ENCODE measurements around the gene LPAR3. TPM values are rescaled to one million over a fixed set of nuclear protein-coding genes. Genes with fewer than 3 reads are reported as not detected.
A peak's percentile ranks its signal among the peaks of the same experiment; 100 is the strongest.

Gene LPAR3
- total RNA-seq, 5 donors from 2014 or later (not counting 1 experiment from before 2014, with no cell fraction given) = 0.75 to 7.0 (median 2.9) TPM

GRCh38 chr1:84883286-84883685 lies 9.7 kb downstream of the LPAR3 start:
- DNase-seq (no peak), ATAC-seq (replicated peaks in 1 of 4) (no peak)
- H3K36me3 Mint-ChIP-seq = no peaks in the 10 kb centered on the region
- no peaks in the 10 kb centered on the region for H3K36me3 ChIP-seq (ENCODE audit: control insufficient read depth in 2 of 2, extremely low read depth in 1 of 2, insufficient read depth in 1 of 2, low read length in 1 of 2)
- CTCF ChIA-PET = no interaction called here
- peaks cover 0 to 7% (median 0%) of the 10 kb centered on the region in 3 donors for H3K9me3 Mint-ChIP-seq
- no peak overlapping the region for H3K4me3 Mint-ChIP-seq
- H3K4me1 ChIP-seq (ENCODE audit: control insufficient read depth in 1 of 2, extremely low read depth in 1 of 2, insufficient read depth in 2 of 2, low read length in 2 of 2) = no peaks in the 10 kb centered on the region
- H3K9me3 ChIP-seq = no peaks in the 10 kb centered on the region
- H3K27ac Mint-ChIP-seq = no peak overlapping the region
- peaks cover under 1 to 9% (median 8%) of the 10 kb centered on the region in 3 donors for H3K4me1 Mint-ChIP-seq
- no peak overlapping the region for H3K4me3 ChIP-seq (ENCODE audit: control insufficient read depth in 1 of 2, extremely low read depth in 1 of 2, low read length in 1 of 2)
- H3K27me3 Mint-ChIP-seq = peaks cover 0 to 4% of the 10 kb centered on the region in 2 donors
- no peak overlapping the region for H3K27ac ChIP-seq (ENCODE audit: low read length)
- POLR2A ChIA-PET = no interaction called here
- H3K27me3 ChIP-seq (replicated peaks in 1 of 2; ENCODE audit: control insufficient read depth in 2 of 2, extremely low read depth in 1 of 2, insufficient read depth in 2 of 2, low read length in 1 of 2) = peaks cover 0 to 12% of the 10 kb centered on the region in 2 experiments

DNA sequence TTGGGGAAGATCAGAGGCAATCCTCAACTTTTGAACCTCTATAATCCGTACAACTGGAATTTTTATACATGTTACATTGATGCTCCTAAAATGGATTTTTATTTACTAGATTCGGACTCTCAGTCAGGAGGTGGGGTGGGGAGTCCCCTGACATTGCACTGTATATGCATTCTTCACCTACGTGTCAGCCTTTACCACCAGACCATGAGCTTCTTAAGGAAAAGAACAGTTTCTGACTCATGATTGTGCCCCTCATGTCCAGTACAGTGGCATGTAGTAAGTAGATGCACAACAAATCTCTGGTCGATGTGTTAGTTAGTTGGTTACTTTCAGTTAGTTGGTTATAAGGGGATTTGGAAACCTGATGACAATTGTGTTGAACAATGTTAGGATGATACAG lies 15.4 kb downstream of the LPAR3 start:
- Histone ChIP-seq H3K27me3 (replicated peaks in 1 of 2; ENCODE audit: control insufficient read depth in 2 of 2, extremely low read depth in 1 of 2, insufficient read depth in 2 of 2, low read length in 1 of 2) (peaks cover 0 to 9% of the 10 kb centered on the region in 2 experiments), H3K4me3 (ENCODE audit: control insufficient read depth in 1 of 2, extremely low read depth in 1 of 2, low read length in 1 of 2) (no peak overlapping the region), H3K36me3 (ENCODE audit: control insufficient read depth in 2 of 2, extremely low read depth in 1 of 2, insufficient read depth in 1 of 2, low read length in 1 of 2) (no peaks in the 10 kb centered on the region), H3K9me3 (no peaks in the 10 kb centered on the region), H3K4me1 (ENCODE audit: control insufficient read depth in 1 of 2, extremely low read depth in 1 of 2, insufficient read depth in 2 of 2, low read length in 2 of 2) (peaks cover 0 to 4% of the 10 kb centered on the region in 2 experiments), H3K27ac (ENCODE audit: low read length) (no peak overlapping the region)
- H3K36me3 Mint-ChIP-seq = no peaks in the 10 kb centered on the region
- H3K27me3 Mint-ChIP-seq = peaks cover 0 to 4% of the 10 kb centered on the region in 2 donors
- H3K9me3 Mint-ChIP-seq = peaks cover 0 to 7% (median 0%) of the 10 kb centered on the region in 3 donors
- no peak overlapping the region for H3K27ac Mint-ChIP-seq
- DNase-seq = no peak
- ChIA-PET CTCF (interaction anchor here in 1 of 2 donors (0.6 kb wide), 1 partner anchor 115 kb away, joined by 3 read pairs; no protein-coding TSS in a partner anchor), POLR2A (no interaction called here)
- peaks cover 0 to 15% (median 11%) of the 10 kb centered on the region in 3 donors for H3K4me1 Mint-ChIP-seq
- no peak overlapping the region for H3K4me3 Mint-ChIP-seq
- no CpG with 5 or more reads among the region's 4 CpGs for WGBS (ENCODE audit: insufficient coverage)
- ATAC-seq (replicated peaks in 1 of 4) = no peak

GRCh38 chr1:84876353-84876752 lies 16.7 kb downstream of the LPAR3 start:
- Histone ChIP-seq H3K4me1 (ENCODE audit: control insufficient read depth in 1 of 2, extremely low read depth in 1 of 2, insufficient read depth in 2 of 2, low read length in 2 of 2) (peaks cover 0 to 4% of the 10 kb centered on the region in 2 experiments), H3K4me3 (ENCODE audit: control insufficient read depth in 1 of 2, extremely low read depth in 1 of 2, low read length in 1 of 2) (no peak overlapping the region), H3K27me3 (replicated peaks in 1 of 2; ENCODE audit: control insufficient read depth in 2 of 2, extremely low read depth in 1 of 2, insufficient read depth in 2 of 2, low read length in 1 of 2) (peaks cover 0 to 9% of the 10 kb centered on the region in 2 experiments), H3K9me3 (no peaks in the 10 kb centered on the region), H3K27ac (ENCODE audit: low read length) (no peak overlapping the region), H3K36me3 (ENCODE audit: control insufficient read depth in 2 of 2, extremely low read depth in 1 of 2, insufficient read depth in 1 of 2, low read length in 1 of 2) (no peaks in the 10 kb centered on the region)
- Mint-ChIP-seq H3K4me3 (no peak overlapping the region), H3K9me3 (no peaks in the 10 kb centered on the region), H3K36me3 (no peaks in the 10 kb centered on the region), H3K4me1 (peaks cover 0 to 15% (median 11%) of the 10 kb centered on the region in 3 donors), H3K27me3 (peaks cover 0 to 8% of the 10 kb centered on the region in 2 donors), H3K27ac (peak overlapping the region in 1 of 2 donors; percentile 12)
- DNase-seq (peak in 9 of 35 experiments; percentile 2 to 47 (median 11)), ATAC-seq (replicated peaks in 1 of 4) (peak; percentile 50 to 96 (median 68))
- WGBS (ENCODE audit: insufficient coverage) = 19% methylated on average over 2 of the region's 5 CpGs
- ChIA-PET CTCF (no interaction called here), POLR2A (no interaction called here)

DNA sequence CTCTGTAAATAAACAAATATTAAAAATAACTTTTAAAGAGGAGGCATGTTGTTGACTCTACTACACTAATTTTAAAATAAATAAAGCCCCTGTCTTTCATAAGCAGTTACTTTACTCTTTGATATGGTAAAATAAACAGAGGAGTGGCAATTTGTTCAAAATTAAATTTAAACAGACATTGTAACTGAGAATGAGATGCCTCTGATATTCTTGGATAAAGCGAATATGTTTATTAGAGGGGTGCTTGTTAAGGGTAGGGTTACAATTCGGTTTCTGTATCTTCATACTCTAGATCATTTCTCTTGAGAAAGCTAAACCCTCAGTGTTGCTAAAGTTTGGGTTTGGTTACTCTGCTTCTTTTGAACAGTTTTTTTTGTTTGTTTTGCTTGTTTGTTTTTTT lies 19.6 kb downstream of the LPAR3 start:
- WGBS (ENCODE audit: insufficient coverage) = no CpG with 5 or more reads among the region's 2 CpGs
- CTCF ChIA-PET = no interaction called here
- ATAC-seq (replicated peaks in 1 of 4) (no peak), DNase-seq (no peak)
- Histone ChIP-seq H3K27me3 (replicated peaks in 1 of 2; ENCODE audit: control insufficient read depth in 2 of 2, extremely low read depth in 1 of 2, insufficient read depth in 2 of 2, low read length in 1 of 2) (no peaks in the 10 kb centered on the region), H3K36me3 (ENCODE audit: control insufficient read depth in 2 of 2, extremely low read depth in 1 of 2, insufficient read depth in 1 of 2, low read length in 1 of 2) (no peaks in the 10 kb centered on the region), H3K4me1 (ENCODE audit: control insufficient read depth in 1 of 2, extremely low read depth in 1 of 2, insufficient read depth in 2 of 2, low read length in 2 of 2) (peaks cover 0 to 4% of the 10 kb centered on the region in 2 experiments), H3K27ac (ENCODE audit: low read length) (no peak overlapping the region), H3K9me3 (no peaks in the 10 kb centered on the region), H3K4me3 (ENCODE audit: control insufficient read depth in 1 of 2, extremely low read depth in 1 of 2, low read length in 1 of 2) (no peak overlapping the region)
- Mint-ChIP-seq H3K27ac (no peak overlapping the region), H3K27me3 (peaks cover 0 to 5% of the 10 kb centered on the region in 2 donors), H3K4me3 (no peak overlapping the region), H3K9me3 (no peaks in the 10 kb centered on the region), H3K4me1 (peaks cover 0 to 15% (median 11%) of the 10 kb centered on the region in 3 donors), H3K36me3 (no peaks in the 10 kb centered on the region)
- POLR2A ChIA-PET = no interaction called here

DNA sequence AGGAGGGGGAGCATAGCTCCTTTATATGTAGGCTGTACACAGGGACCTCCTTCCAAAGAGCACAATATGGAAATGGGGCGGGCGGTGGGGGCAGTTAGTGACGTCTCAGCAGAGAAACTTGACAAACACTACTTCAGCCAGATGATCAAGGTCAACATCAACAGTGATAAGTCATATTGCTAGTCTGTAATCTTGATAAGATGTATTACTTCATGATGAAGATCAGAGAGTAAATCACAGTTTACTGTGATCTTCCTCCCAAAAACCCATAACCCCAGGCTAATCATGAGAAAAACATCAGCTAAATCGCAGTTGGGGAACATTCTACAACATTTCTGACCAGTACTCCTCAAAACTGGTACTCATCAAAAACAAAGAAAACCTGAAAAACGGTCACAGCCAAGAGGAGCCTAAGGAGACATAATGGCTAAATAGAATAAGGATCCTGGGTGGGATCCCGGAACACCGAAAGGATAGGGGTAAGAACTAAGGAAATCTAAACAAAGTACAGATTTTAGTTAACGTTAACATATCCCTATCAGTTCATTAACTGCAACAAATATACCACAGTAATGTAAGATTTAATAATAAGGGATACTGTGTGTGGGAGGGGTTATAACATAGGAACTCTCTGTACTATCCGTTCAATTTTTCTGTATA lies 20.2 kb downstream of the LPAR3 start:
- Histone ChIP-seq H3K27me3 (replicated peaks in 1 of 2; ENCODE audit: control insufficient read depth in 2 of 2, extremely low read depth in 1 of 2, insufficient read depth in 2 of 2, low read length in 1 of 2) (no peaks in the 10 kb centered on the region), H3K4me3 (ENCODE audit: control insufficient read depth in 1 of 2, extremely low read depth in 1 of 2, low read length in 1 of 2) (no peak overlapping the region), H3K4me1 (ENCODE audit: control insufficient read depth in 1 of 2, extremely low read depth in 1 of 2, insufficient read depth in 2 of 2, low read length in 2 of 2) (peaks cover 0 to 4% of the 10 kb centered on the region in 2 experiments), H3K27ac (ENCODE audit: low read length) (no peak overlapping the region), H3K9me3 (no peaks in the 10 kb centered on the region), H3K36me3 (ENCODE audit: control insufficient read depth in 2 of 2, extremely low read depth in 1 of 2, insufficient read depth in 1 of 2, low read length in 1 of 2) (no peaks in the 10 kb centered on the region)
- ATAC-seq (replicated peaks in 1 of 4) = no peak
- no CpG with 5 or more reads among the region's 9 CpGs for WGBS (ENCODE audit: insufficient coverage)
- H3K9me3 Mint-ChIP-seq = no peaks in the 10 kb centered on the region
- no peaks in the 10 kb centered on the region for H3K36me3 Mint-ChIP-seq
- peaks cover 0 to 5% of the 10 kb centered on the region in 2 donors for H3K27me3 Mint-ChIP-seq
- ChIA-PET POLR2A (no interaction called here), CTCF (no interaction called here)
- no peak for DNase-seq
- H3K27ac Mint-ChIP-seq = no peak overlapping the region
- H3K4me3 Mint-ChIP-seq = no peak overlapping the region
- peaks cover 0 to 15% (median 11%) of the 10 kb centered on the region in 3 donors for H3K4me1 Mint-ChIP-seq

GRCh38 chr1:84871181-84871580 lies 21.8 kb downstream of the LPAR3 start:
- ChIA-PET CTCF (no interaction called here), POLR2A (no interaction called here)
- no peaks in the 10 kb centered on the region for H3K9me3 Mint-ChIP-seq

More at GRCh38 chr1:84871181-84871580, 21.8 kb downstream of the LPAR3 start:
- Histone ChIP-seq H3K36me3 (ENCODE audit: control insufficient read depth in 2 of 2, extremely low read depth in 1 of 2, insufficient read depth in 1 of 2, low read length in 1 of 2) (no peaks in the 10 kb centered on the region), H3K4me1 (ENCODE audit: control insufficient read depth in 1 of 2, extremely low read depth in 1 of 2, insufficient read depth in 2 of 2, low read length in 2 of 2) (peaks cover 0 to 2% of the 10 kb centered on the region in 2 experiments), H3K27ac (ENCODE audit: low read length) (no peak overlapping the region), H3K9me3 (no peaks in the 10 kb centered on the region), H3K4me3 (ENCODE audit: control insufficient read depth in 1 of 2, extremely low read depth in 1 of 2, low read length in 1 of 2) (no peak overlapping the region), H3K27me3 (replicated peaks in 1 of 2; ENCODE audit: control insufficient read depth in 2 of 2, extremely low read depth in 1 of 2, insufficient read depth in 2 of 2, low read length in 1 of 2) (no peaks in the 10 kb centered on the region)
- Mint-ChIP-seq H3K36me3 (no peaks in the 10 kb centered on the region), H3K27ac (no peak overlapping the region), H3K4me3 (no peak overlapping the region), H3K27me3 (peaks cover 0 to 5% of the 10 kb centered on the region in 2 donors), H3K4me1 (peaks cover 0 to 4% (median 2%) of the 10 kb centered on the region in 3 donors)
- ATAC-seq (replicated peaks in 1 of 4) (no peak), DNase-seq (no peak)

Data from T-cell (primary cell).